ENCODE results near the gene ZPLD1.

DNA sequence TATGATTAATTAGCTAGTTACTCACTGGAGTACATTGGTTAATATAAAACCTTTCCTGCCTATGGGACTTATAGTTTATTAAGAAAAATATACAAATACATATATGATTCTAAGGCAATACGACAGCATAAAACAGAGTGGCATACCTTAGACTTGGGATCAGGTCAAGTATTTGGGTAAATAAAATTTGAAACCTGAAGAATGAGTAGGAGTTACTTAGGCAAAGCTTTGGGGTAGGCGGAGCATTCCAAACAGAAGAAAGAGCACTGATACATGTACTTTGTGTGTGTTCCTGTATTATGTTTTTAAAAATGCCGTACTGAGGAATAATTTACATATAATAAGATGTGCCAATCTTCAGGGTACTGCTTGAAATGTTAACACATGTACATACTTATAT is 15.1 kb downstream of the ZPLD1 start:
- TF ChIP-seq, protein P1, sequence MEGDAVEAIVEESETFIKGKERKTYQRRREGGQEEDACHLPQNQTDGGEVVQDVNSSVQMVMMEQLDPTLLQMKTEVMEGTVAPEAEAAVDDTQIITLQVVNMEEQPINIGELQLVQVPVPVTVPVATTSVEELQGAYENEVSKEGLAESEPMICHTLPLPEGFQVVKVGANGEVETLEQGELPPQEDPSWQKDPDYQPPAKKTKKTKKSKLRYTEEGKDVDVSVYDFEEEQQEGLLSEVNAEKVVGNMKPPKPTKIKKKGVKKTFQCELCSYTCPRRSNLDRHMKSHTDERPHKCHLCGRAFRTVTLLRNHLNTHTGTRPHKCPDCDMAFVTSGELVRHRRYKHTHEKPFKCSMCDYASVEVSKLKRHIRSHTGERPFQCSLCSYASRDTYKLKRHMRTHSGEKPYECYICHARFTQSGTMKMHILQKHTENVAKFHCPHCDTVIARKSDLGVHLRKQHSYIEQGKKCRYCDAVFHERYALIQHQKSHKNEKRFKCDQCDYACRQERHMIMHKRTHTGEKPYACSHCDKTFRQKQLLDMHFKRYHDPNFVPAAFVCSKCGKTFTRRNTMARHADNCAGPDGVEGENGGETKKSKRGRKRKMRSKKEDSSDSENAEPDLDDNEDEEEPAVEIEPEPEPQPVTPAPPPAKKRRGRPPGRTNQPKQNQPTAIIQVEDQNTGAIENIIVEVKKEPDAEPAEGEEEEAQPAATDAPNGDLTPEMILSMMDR (IDR thresholded peaks at IDR 0.05), result no peak
- TF ChIP-seq POLR2AphosphoS5 (IDR thresholded peaks at IDR 0.05), result no peak

All from prostate gland (tissue), 2 donors.